RKO (cell line): Measurements from ENCODE around the gene ASIC4.

Experiments used
- DNase-seq: peaks from one replicate; pipeline ENCODE4 v3.0.0-alpha.2; 2016; ENCODE audit warnings: low spot score

The ASIC4 gene

DNA sequence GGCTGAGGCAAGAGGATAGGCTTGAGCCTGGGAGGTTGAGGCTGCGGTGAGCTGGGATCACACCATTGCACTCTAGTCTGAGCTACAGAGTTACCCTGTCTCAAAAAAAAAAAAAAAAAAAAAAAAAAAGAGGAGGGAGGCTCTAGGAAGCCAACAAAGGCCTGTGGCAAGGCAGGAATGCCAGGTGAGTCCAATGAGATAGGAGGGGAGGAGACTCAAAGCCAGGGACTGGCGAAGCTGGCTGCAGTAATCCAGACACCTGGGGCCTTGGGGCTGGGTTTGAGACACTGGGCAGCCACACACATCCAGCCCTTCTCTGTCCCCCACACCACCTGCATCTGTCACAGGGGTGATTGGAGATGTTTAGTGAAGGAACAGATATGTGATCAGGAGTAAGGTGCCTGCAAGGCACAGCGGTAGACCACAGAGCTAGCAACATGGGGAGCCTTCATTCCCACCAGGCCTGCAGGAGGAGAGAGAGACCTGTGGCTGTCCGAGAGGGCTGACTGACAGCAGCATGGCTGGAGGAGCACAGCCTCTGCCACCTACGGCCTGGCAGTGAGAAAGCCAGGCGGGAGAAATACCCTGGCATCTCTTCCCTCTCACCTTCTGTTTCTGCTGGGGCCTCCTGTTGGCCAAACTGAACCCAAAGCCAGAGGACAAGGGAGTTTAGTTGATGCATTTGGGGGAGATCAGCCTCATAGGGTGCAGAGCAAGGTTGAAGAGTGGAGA, 19.8 kb downstream of the ASIC4 start:
- no peak for DNase-seq

DNA sequence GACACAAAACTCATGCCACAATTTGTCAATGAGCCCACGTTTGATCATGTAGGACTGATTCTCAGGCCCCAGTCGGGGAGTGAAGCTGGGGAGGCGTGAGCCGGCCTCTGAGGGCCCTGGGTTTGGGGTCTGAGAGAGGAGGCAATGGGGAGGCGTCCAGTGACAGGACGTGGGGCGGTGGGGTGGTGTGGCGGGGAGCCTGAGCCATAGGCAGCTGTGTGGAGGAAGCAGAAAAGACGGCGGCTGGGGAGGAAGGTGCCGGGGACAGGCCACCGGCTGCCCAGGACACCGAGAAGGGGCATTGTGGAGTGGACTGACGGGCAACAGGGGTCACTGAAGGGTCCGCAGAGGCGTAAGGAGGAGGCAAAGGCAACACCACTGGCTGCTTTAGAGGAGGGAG, 22.1 kb downstream of the ASIC4 start:
- DNase-seq, result no peak

DNA sequence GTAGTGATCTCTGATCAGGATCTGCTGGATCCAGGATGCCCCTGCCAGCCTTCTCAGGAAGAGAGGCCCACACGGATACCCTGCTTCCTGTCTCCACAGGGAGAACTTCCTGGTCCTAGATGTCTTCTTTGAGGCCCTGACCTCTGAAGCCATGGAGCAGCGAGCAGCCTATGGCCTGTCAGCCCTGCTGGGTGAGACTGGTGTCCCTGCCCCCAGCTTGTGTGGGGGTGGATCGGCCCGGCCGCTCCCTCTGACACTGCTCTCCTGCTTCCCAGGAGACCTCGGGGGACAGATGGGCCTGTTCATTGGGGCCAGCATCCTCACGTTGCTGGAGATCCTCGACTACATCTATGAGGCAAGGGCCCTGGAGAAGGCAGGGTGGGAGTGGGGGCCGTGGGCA, 22.7 kb downstream of the ASIC4 start:
- no peak for DNase-seq

DNA sequence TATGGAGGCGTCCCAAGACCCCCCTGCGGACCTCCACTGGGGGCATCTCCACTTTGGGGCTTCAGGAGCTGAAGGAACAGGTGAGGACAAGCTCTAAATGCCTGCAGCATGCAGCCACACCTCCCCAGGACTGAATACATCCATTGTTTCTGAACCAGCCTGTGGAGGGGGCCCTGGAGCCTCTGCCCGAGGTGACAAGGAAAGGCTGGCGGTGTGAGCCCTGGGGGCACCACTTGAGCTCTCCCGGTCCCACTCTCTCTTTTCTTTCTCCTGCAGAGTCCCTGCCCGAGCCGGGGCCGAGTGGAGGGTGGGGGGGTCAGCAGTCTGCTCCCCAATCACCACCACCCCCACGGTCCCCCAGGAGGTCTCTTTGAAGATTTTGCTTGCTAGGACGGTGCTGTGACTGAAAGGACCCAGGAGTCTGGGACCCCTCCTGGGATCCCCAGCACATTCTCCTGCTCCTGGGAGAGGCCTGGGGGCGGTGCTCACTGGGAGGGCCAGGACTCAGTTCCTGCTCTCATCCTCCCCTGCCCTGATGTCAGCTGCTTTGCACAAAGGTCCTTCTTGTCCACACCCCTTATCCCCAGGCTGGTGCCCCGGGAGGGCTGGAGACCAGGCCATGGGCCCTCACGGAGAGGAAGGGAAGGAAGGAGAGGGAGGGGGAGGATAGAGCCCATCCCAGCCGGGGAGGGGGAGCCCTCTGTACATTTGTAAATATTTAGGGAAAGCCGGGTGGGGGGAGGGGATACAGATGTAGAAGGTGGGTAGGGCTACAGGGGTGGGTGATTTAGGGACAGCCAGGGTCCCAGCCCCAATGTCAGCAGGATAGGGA, 23.6 kb downstream of the ASIC4 start:
- DNase-seq, result no peak

DNA sequence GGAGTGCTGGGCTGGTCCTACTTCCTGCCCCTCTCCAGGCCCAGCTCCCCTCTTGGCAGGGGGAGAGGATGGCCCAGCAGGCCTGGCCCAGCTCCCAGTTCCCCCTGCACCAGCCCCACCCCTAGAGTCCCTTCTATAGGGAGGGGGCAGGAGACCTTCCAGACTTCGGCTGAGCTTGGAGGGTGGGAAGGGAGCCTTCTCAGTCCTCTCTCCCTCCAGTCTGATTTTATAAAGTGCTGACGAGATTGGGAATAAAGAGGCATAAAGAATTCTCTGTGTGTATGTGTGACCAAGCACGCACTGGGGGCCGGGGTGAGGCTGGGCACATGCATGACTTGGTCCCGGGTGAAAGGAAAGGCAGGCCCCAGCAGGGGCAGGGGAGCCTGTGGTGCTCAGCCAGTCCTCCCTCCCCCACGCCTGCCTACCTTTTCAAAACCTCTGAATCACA, 24.2 kb downstream of the ASIC4 start:
- no peak for DNase-seq

DNA sequence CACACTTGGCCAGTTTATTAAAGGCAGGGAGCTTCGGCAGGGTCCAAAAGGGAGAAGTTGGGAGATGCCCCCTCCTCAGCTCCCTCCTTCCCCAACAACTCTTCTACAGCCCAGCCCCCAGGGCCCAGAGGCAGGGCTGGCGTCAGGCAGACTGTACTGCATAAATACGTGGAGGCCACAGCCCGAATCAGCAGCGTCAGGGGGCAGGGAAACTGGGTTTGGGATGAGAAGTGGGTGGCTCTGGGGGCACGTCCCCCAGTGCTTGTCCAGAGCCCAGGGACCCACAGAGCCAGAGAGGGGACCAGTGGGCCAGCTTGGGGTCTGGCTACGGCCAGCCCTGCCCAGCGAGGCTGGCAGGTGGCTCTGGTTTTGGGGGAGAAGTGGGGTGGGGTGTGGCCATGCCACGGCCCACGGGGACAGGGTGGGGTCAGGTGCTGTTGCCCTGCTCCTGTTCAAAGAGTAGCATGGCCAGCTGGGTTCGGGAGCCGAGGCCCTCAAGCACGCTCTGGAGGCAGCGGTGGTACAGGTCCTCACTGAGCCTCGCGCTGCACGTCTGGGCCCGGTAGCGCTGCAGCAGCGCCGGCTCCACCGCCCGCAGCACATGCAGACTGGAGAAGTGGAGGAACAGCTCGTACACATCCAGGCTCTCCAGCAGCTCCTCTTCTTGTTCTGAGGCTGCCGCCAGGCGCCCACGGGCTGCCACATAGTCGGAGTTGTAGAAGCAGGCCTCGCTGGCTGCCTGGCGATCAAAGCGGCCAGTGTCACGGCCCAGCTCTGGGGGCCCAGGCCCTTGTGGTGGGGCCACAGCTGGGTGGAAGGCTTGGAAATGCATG, 24.9 kb downstream of the ASIC4 start:
- DNase-seq, result no peak

DNA sequence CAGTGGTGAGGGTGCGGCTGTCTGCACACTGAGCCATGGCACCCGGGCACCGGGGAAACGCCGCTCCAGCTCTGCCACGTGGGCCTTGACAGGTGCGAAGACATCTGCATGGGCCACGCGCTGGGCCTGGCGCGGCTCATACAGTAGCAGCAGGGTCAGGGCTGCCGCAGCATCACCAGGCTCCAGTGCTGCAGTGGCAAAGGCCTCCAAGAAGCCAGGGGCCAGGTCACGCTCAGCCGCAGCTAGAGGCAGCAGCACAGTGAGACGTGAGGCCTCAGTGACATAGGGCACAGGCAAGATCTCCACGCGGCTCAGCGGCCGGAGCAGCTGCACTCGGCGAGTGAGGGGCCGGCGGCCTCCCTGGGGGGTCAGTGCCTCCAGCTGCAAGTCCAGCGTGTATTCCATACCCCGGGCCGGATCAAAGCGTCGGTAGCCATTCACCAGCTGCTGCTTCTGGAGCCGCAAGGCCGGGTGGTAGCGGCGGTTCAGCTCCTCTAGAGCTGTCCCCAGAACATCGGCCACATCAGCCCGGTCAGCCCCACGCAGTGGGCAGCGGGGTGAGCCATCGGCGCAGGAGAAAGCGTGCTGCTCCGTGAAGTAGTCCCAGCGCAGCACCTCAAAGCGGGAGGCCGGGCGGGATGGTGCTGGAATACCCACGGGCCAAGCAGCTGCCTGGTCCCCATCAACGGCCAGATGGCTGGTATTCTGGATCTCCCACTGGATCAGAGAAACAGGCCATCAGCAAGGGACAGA, 25.8 kb downstream of the ASIC4 start:
- DNase-seq, result no peak

DNA sequence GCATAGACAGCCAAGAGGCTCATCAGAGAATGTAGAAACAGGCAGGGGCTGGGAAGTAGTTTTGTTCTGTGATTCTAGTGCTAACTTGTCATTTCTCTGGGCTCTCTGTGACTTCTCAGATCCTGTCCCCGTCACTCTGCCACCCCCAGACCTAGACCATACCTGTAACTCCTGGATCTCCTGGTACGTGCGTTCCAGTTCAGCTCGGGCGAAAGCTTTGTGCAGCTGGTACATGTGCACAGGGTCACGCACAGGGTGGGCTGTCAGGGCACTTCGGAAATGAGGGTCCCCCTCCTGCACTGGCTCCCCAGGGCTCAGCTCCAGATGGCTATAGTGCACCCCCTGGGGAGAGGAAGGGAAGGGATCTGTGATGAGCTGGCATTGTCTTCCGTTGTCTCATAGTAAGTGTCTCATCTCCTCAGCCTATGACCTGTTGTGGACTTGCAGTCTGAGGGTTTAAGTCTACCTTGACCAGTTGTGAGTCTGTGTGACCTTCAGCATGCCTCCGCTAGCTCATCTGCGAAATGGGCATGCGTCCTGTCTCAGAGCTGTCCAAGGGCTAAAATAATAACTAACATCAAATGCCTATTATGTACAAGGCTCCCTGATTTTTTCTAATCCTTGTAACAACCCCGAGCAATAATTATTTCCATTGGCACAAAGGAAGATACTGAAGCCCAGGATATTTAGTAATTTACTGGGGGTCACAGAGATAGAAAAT, 26.7 kb downstream of the ASIC4 start:
- peak; percentile 12 for DNase-seq

DNA sequence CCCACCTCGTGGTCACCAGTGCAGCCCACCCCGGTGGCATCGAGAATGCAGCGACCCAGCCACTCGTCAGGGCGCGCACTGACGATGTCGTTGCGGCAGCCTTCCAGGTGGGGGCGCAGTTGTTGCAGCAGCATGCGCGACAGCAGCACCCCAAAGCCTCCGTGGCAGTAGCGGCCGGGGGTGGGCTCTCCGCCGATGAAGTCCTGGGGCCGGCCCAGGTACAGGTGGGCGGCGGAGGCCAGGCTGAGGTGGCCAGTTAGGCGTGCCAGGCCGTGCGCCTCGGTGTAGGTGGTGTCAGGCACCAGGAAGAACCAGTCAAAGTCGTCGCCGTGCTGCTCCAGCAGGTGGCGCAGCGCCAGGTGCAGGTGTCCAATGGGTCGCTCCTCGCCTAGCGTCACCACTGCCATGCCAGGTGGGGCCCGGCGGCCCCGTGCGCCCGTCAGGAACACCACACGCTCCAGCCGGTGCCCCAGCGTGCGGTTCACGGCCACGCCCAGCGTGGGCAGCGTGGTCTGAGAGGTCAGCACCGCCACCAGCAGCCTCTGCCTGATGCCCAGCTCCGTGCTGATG, 27.4 kb downstream of the ASIC4 start:
- peak; percentile 77 for DNase-seq

DNA sequence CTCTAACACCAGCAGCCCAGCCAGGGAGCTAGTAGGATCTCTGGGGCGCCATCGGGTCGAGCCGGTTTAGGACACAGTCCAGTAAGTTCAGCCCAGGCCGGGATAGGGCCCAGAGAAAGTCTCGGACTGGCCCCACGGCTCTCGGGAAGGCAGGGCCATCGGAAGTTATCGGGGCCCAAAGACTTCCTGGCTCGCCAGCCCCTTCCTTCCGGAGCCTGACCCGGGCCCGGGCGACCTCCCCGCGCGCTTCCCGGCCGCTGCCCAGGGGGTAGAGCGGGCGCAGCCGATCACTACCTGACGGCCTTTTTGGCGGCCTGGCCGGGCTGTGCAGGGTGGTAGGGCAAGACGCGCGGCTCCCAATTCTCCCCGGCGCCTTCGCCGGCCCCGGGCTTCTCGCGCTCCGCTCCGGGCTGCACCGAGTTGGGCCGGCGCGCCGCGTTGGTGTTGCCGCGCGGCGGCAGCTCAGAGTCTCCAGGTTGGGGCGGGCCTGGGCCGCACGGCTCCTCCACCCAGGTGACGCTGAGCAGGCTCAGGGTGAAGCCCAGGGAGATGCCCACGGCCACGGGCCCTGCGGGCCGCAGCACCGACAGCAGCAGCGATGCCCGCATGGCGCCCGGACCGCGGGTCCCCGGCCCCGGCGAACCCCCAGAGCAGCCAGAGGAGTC, 28.8 kb downstream of the ASIC4 start:
- peak; percentile 62 for DNase-seq

DNA sequence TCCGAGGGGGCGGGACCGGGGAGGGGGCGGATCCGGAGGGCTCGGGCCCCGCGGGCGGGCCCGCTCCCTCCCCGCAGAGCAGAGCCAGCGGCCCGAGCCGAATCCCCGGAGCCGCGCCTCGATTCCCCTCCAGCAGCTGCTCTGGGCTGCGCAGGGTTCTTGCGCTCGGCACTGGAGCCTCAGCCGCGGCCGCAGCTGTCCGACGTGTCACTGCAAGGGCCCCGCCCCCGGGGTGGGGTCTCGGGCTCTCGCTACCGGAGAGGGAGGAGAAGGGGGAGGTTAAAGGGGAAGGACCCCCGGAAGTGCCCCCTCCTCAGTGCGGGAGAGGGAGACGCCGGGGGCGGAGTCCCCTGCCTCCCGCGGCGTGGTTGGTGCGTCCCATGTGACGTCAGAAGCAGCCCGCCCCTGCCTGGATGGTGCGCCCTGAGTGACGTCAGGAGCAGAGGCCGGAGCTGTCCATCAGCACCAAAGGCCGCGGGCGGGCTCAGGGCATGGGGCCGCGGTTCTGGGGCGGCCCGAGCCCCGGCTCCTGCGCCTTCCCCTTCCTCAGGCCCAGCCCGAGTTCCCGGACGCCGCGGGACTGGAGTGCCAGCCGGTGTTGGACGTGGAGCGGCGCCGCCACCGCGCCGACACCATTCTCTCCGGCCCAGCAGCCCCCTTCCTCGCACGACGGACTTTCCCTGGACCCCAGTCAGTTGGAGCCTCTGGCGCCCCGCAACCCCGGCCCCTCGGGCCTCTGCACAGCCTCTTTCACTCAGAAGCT, 29.5 kb downstream of the ASIC4 start, which contains the start of the genes CHPF and TMEM198:
TSS of gene CHPF (minus strand) at position 214 of the 763 bp plus-strand sequence. CDS start 271 bp downstream, outside the sequence.
TSS of gene TMEM198 (plus strand) at position 433 of the 763 bp plus-strand sequence. CDS start 700 bp downstream, outside the sequence.
- DNase-seq, result peak; percentile 97

DNA sequence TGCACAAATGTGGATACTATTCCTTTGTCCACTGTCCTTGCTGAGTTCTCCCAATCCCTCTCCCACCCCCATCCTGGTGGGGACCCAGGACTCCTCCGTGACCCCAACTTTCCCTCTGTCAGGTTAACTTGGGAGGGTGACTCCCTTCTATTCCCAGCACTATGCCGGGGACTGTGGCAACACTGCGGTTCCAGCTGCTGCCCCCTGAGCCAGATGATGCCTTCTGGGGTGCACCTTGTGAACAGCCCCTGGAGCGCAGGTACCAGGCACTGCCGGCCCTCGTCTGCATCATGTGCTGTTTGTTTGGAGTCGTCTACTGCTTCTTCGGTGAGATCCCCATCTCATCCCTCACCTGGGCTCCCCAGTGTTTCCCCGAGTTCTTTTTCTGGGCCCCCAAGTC, 30.3 kb downstream of the ASIC4 start:
- DNase-seq, result no peak

DNA sequence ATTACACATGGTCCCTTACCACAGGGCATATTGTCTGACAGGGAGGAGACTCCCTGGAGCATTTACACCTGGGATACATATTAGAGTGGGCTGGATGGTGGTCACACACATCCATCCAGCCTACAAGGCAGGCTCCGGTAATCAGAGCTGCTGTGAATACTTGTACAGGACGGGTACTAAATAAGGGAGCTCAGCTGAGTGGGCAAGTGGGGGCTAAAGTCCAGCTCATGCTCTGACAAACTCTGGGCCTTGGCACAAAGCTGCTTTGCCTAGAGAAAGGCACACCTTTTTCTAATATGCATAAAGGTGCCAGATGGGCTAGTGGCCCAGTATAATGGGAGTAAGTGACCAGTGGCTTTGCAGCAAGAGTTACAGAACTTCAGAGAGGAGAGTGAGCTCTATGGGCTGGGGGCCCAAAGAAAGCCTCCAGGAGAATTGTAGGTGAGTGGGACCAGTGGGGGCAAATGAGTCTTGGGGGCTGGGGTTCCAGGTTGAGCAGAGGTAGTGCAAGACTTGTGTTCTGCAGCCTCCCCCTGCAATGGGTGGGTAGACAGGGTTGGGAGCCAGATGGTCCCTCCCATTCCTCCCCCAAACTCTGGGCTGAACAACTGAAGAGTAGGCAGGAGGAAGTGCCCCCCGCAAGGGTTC, 31.1 kb downstream of the ASIC4 start:
- DNase-seq, result no peak

DNA sequence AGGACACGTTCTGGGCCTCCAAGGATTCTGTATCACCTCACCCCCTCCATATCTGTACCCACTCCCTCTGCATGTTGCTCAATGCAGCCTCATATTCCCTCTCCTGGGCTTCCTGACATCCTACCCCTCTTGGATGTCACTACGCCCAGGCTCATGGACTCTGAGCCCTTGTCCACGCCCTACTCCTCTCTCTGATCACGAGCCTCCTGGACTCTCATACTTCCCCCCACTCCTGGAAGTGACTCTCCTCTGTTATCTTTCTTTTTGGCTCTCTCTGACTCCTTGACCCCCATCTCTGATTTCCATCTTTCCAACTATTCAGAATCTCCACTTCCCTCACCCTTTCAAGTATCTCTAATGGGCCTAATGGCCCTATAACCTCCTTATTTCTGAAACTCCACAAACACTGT, 31.7 kb downstream of the ASIC4 start:
- DNase-seq, result no peak

DNA sequence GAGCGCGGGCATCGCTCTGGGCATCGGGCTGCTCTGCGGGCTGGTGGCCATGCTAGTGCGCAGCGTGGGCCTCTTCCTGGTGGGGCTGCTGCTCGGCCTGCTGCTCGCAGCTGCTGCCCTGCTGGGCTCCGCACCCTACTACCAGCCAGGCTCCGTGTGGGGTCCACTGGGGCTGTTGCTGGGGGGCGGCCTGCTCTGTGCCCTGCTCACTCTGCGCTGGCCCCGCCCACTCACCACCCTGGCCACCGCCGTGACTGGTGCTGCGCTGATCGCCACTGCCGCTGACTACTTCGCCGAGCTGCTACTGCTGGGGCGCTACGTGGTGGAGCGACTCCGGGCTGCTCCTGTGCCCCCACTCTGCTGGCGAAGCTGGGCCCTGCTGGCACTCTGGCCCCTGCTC, 33.3 kb downstream of the ASIC4 start:
- no peak for DNase-seq

DNA sequence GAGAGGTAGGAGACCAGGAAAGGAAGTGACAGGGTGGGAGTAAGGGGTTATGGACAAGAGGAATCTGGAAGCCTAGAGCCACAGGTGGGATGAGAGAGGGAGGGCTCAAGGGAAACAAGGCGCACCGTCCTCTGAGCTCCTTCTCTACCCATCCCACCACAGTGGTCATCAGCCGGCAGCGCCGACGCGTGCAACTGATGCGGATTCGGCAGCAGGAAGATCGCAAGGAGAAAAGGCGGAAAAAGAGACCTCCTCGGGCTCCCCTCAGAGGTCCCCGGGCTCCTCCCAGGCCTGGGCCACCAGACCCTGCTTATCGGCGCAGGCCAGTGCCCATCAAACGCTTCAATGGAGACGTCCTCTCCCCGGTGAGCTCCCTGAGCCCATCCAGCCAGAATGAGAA, 34.7 kb downstream of the ASIC4 start:
- DNase-seq, result no peak

DNA sequence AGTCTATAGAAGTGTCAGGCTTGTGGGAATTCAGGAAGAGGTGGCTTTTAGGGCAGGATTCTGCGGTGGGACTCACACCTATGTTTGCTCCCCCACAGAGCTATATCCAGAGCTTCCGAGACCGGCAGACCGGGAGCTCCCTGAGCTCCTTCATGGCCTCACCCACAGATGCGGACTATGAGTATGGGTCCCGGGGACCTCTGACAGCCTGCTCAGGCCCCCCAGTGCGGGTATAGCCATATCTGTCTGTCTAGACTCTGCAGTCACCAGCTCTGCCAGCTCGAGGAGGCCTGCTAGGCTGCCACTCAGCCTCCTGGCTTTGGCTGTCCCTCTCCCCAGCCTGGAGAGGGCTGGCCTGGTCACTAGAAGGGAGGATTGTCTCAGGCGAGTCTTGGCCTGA, 35.3 kb downstream of the ASIC4 start:
- DNase-seq, result no peak
